OCI-LY7 (cell line): ENCODE results near the gene FAM110C. TPM values are rescaled to one million over a fixed set of nuclear protein-coding genes. Genes with fewer than 3 reads are reported as not detected.
"Not testable (repeated sequence)": the region's sequence is repeated elsewhere in the genome, so short reads cannot be mapped to it uniquely, and the experiment has no call there.

Experiments
- BruUV-seq: library from RNA; stranded (reverse); fragments of 400-500 nt; replicated peaks from 2 replicates; lab custom pipeline; 2021; lab: Mats Ljungman, UMichigan
- CTCF ChIA-PET: fragments of 300-600 bp; sonication (Branson Sonifier 250); formaldehyde crosslinking; loops from one replicate; lab custom pipeline; 2022; ENCODE audit warnings: antibody characterized with exemption; ENCODE audit not compliant: unreplicated experiment; lab: Charles Lee
- POLR2A ChIA-PET: fragments of 300-600 bp; sonication (Branson Sonifier 250); formaldehyde crosslinking; loops from one replicate; lab custom pipeline; 2022; ENCODE audit warnings: antibody characterized with exemption; lab: Charles Lee
- DNase-seq: peaks from one replicate; pipeline ENCODE4 v3.0.0-alpha.2; 2015; ENCODE audit warnings: low spot score
- H2AFZ ChIP-seq: fragments of 200-600 bp; sonication (generic), shearing (Covaris generic); 2 replicates; pipeline ENCODE4 v1.6.1; 2014; ENCODE audit warnings: mild to moderate bottlenecking, antibody characterized with exemption, low read length, moderate library complexity
- H3K27ac ChIP-seq: fragments of 200-600 bp; sonication (generic); 2 replicates; pipeline ENCODE4 v1.5.1; 2014; ENCODE audit warnings: mixed run types, low read depth, mild to moderate bottlenecking, moderate library complexity, low read length, inconsistent platforms; ENCODE audit not compliant: poor library complexity, severe bottlenecking
- H3K36me3 ChIP-seq: fragments of 200-600 bp; sonication (generic); 2 replicates; pipeline ENCODE4 v1.6.1; 2014; ENCODE audit warnings: mild to moderate bottlenecking, antibody characterized with exemption, low read length, moderate library complexity, mixed read lengths; ENCODE audit not compliant: insufficient read depth
- H3K4me1 ChIP-seq: fragments of 200-600 bp; sonication (generic); 2 replicates; pipeline ENCODE4 v1.5.1; 2014; ENCODE audit warnings: mild to moderate bottlenecking, low read length; ENCODE audit not compliant: insufficient read depth, poor library complexity, severe bottlenecking
- H3K4me2 ChIP-seq: fragments of 200-600 bp; sonication (generic); 2 replicates; pipeline ENCODE4 v1.6.1; 2014; ENCODE audit warnings: mild to moderate bottlenecking, low read length
- H3K4me3 ChIP-seq: fragments of 200-600 bp; sonication (generic); 2 replicates; pipeline ENCODE4 v1.5.1; 2014; ENCODE audit warnings: mild to moderate bottlenecking, low read depth, low read length; ENCODE audit not compliant: poor library complexity, severe bottlenecking
- H3K79me2 ChIP-seq: fragments of 200-600 bp; sonication (generic); 2 replicates; pipeline ENCODE4 v1.6.1; 2016; ENCODE audit warnings: low read depth, mild to moderate bottlenecking, low read length, moderate library complexity, mixed read lengths; ENCODE audit not compliant: insufficient read depth
- H3K9me2 ChIP-seq: fragments of 200-600 bp; sonication (generic); 2 replicates; pipeline ENCODE4 v1.6.1; 2016; ENCODE audit warnings: mild to moderate bottlenecking, low read length, mixed read lengths; ENCODE audit not compliant: insufficient read depth
- H3K9me3 ChIP-seq: fragments of 200-600 bp; sonication (generic); 2 replicates; pipeline ENCODE4 v1.6.1; 2014; ENCODE audit warnings: mild to moderate bottlenecking, mixed run types, low read length, mixed read lengths
- H4K20me1 ChIP-seq: fragments of 200-600 bp; sonication (generic); 2 replicates; pipeline ENCODE4 v1.6.1; 2014; ENCODE audit warnings: mild to moderate bottlenecking, antibody characterized with exemption, low read length, moderate library complexity, mixed read lengths; ENCODE audit not compliant: insufficient read depth
- EZH2phosphoT487 ChIP-seq: fragments of 200-600 bp; sonication (generic); IDR thresholded peaks from 2 replicates; pipeline ENCODE4 v1.6.1; 2018; ENCODE audit warnings: low read depth, borderline replicate concordance, mild to moderate bottlenecking, mixed run types, antibody characterized with exemption, low read length, moderate library complexity, mixed read lengths
- intact Hi-C: fragments of 100-400 bp; cut with micrococcal nuclease; formaldehyde crosslinking; loops from one replicate; pipeline ENCODE4 v1.10.0; 2022; ENCODE audit not compliant: unreplicated experiment
- total RNA-seq, 2 experiments: library from RNA; depleted of rRNA in 1 of 2; stranded (reverse); fragments of >200 nt in 1 of 2; shearing (Covaris generic) in 1 of 2; gene quantifications; 2 replicates each; pipeline ENCODE4 v1.2.3, GENCODE V29; 2014 to 2022
- TF ChIP-seq, protein P1 (sequence below): fragments of 200-600 bp; sonication (generic); conservative IDR thresholded peaks from 2 replicates; pipeline ENCODE4 v1.5.1; 2014; ENCODE audit warnings: mild to moderate bottlenecking, antibody characterized with exemption, low read length, moderate library complexity, mixed read lengths

The FAM110C gene
- total RNA-seq, 2 experiments from 2014 or later = not detected

- H4K20me1 ChIP-seq = no peaks in the 10 kb centered on the region
- no peaks in the 10 kb centered on the region for H3K79me2 ChIP-seq
- H3K36me3 ChIP-seq = no peaks in the 10 kb centered on the region
- no peaks in the 10 kb centered on the region for H3K9me3 ChIP-seq
- no peak overlapping the region for H3K4me3 ChIP-seq
- DNase-seq = no peak
- POLR2A ChIA-PET = no interaction called here
- no TSS peak for BruUV-seq
- CTCF ChIA-PET = no interaction called here
- intact Hi-C loops = no loop called here
- TF ChIP-seq EZH2phosphoT487 = no peak
- TF ChIP-seq, protein P1, sequence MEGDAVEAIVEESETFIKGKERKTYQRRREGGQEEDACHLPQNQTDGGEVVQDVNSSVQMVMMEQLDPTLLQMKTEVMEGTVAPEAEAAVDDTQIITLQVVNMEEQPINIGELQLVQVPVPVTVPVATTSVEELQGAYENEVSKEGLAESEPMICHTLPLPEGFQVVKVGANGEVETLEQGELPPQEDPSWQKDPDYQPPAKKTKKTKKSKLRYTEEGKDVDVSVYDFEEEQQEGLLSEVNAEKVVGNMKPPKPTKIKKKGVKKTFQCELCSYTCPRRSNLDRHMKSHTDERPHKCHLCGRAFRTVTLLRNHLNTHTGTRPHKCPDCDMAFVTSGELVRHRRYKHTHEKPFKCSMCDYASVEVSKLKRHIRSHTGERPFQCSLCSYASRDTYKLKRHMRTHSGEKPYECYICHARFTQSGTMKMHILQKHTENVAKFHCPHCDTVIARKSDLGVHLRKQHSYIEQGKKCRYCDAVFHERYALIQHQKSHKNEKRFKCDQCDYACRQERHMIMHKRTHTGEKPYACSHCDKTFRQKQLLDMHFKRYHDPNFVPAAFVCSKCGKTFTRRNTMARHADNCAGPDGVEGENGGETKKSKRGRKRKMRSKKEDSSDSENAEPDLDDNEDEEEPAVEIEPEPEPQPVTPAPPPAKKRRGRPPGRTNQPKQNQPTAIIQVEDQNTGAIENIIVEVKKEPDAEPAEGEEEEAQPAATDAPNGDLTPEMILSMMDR = no peak
- no peak overlapping the region for H3K4me2 ChIP-seq
- H2AFZ ChIP-seq = no peak overlapping the region
- no peaks in the 10 kb centered on the region for H3K4me1 ChIP-seq
- no peaks in the 10 kb centered on the region for H3K9me2 ChIP-seq
- no peak overlapping the region for H3K27ac ChIP-seq
Measured at GRCh38 chr2:23283-23682, 23.0 kb downstream of the FAM110C start.

DNA sequence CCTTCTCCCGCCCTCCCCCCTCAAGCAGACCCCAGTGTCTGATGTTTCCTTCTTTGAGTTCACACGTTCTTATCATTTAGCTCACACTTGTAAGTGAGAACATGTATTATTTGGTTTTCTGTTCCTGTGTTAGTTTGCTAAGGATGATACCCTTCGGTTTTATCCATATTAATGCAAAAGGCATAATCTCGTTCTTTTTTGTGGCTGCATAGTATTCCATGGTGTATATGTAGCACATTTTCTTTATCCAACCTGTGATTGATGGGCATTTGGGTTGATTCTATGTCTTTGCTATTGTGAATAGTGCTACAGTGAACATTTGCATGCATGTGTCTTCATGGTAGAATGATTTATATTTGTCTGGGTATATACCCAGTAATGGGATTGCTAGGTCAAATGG, 24.1 kb downstream of the FAM110C start:
- DNase-seq, H3K4me1 ChIP-seq, H3K4me2 ChIP-seq, H3K9me3 ChIP-seq, CTCF ChIA-PET, H3K4me3 ChIP-seq, H3K36me3 ChIP-seq, intact Hi-C loops, BruUV-seq, H3K79me2 ChIP-seq, H4K20me1 ChIP-seq, H3K9me2 ChIP-seq, H2AFZ ChIP-seq, H3K27ac ChIP-seq: not testable (repeated sequence)
- POLR2A ChIA-PET = interaction anchor here (0.9 kb wide), 1 partner anchor 13 kb away, joined by 5 read pairs; no protein-coding TSS in a partner anchor

DNA sequence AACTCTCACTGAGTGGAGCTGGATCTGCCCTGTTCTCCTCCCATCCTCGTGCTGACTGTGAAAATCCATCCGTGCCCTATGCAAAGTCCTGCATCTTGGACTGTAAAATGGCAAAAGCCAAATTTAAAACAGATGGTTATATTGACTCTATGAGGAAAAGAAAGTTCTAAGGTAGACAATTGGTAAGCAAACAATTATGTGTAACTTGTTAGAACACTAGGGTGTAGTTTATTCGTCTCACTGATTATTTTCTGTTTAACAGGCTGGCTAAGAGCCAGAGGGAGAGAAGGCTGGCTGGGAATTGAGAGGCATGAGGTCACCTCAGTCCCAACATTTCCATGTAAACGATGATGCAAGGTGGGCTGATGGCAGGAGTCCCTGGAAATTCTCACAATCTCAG, 26.0 kb downstream of the FAM110C start:
- H4K20me1 ChIP-seq, DNase-seq, H3K79me2 ChIP-seq, H3K9me2 ChIP-seq, H3K4me3 ChIP-seq, H3K36me3 ChIP-seq, BruUV-seq, H3K4me1 ChIP-seq, CTCF ChIA-PET, H2AFZ ChIP-seq, H3K9me3 ChIP-seq, H3K27ac ChIP-seq, intact Hi-C loops, H3K4me2 ChIP-seq: not testable (repeated sequence)
- POLR2A ChIA-PET = interaction anchor here (0.5 kb wide), 1 partner anchor 342 kb away, joined by 3 read pairs; no protein-coding TSS in a partner anchor

DNA sequence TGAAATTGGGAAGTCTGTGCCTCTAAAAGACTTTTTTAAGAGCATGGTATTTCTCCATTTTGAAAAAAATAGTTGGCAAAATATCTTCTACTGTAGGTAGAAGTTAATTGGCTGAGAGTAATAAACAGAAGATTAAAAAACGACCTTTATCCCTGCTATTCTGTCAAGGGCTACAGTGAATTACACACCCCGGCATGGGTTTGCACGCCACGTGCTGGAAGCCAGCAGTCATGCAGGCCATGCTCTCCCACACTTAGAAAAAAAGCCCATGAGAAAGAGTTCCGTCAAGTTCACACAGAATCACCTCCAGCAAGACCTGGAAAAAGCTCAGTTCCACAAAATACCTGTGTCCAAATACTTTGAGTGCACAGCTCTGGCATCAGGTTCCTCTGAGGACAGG, 26.8 kb downstream of the FAM110C start:
- Histone ChIP-seq H3K9me3 (no peaks in the 10 kb centered on the region), H4K20me1 (no peaks in the 10 kb centered on the region), H3K27ac (no peak overlapping the region), H3K4me1 (no peaks in the 10 kb centered on the region), H3K36me3 (no peaks in the 10 kb centered on the region), H2AFZ (no peak overlapping the region), H3K4me2 (no peak overlapping the region), H3K9me2 (no peaks in the 10 kb centered on the region), H3K4me3 (no peak overlapping the region), H3K79me2 (no peaks in the 10 kb centered on the region)
- ChIA-PET CTCF (no interaction called here), POLR2A (interaction anchor here (0.5 kb wide), 1 partner anchor 343 kb away, joined by 3 read pairs; no protein-coding TSS in a partner anchor)
- BruUV-seq = no TSS peak
- intact Hi-C loops = no loop called here
- no peak for DNase-seq
- TF ChIP-seq EZH2phosphoT487 = no peak
- TF ChIP-seq, protein P1 = no peak
